ENCODE data around the gene RIPK1.
"Not testable (repeated sequence)": the region's sequence is repeated elsewhere in the genome, so short reads cannot be mapped to it uniquely, and the experiment has no call there.

The RIPK1 gene

DNA sequence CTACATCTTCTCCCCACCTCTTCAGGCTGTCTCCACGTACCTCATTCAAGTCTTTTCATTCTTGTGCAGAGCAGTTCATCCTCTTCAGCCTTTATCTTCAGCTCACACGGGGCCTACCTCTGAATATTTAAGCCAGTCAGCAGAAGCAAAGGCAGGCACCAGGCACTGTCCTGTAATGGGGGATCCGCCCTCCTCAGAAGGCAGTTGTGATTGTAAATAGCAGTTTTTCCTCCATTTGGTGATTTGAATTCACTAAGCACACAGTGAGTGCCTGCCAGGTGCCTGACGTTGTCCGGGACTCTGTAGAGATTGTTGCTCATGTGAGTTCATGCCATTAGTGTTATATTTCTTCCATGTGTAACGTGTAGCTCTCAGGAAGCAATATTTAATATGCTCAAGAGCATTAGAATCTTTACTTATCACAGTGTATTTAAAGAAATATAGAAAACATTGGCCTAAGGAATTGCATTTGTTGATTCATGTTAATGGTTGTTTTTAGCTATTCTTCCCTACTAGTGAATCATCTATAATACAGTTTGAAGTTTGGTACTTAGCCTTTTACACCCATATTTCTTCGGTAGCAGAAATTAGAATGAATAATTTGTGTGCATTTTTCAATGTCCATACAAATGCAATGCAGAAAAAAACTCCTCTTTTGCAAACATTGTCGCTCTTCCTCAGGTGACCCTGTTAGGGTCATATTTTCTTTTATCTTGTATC is 68.2 kb downstream of the RIPK1 start:
- no peak for DNase-seq (ENCODE audit: low read depth)

GRCh38 chr6:3137057-3137777 is 68.9 kb downstream of the RIPK1 start:
- DNase-seq (ENCODE audit: low read depth), result no peak

DNA sequence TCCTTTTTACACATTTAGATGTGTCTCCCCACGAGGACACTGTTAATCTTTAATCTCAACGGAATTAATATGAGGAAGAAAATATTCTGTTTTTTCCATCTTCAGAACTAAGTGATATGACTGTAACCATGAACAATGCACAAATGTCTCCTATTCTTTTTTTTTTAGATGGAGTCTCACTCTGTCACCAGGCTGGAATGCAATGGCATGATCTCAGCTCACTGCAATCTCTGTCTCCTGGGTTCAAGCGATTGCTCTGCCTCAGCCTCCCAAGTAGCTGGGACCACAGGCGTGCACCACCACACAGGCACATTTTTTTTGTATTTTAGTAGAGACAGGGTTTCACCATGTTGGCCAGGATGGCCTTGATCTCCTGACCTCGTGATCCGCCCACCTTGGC is 69.6 kb downstream of the RIPK1 start:
- DNase-seq (ENCODE audit: low read depth), result not testable (repeated sequence)

DNA sequence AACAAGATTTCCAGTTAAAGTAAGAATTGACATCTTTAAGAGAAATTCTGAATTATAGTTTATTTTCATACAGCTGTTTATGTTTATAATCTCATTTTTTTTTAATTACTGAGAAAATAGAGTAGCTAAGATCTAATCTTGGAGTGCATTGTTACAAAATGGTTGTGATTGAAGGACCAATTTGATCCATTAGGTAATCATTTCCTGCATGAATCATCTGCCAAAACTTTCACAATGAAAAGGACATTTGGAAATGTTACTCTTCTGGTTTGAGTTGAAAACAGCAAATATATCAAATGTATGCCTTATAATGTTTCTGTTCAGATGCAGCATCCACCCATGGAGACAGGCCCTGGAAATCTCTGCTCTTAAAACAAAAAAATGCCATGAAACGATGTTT is 70.0 kb downstream of the RIPK1 start:
- no peak for DNase-seq (ENCODE audit: low read depth)

GRCh38 chr6:3139090-3139903 is 71.0 kb downstream of the RIPK1 start:
- no peak for DNase-seq (ENCODE audit: low read depth)

DNA sequence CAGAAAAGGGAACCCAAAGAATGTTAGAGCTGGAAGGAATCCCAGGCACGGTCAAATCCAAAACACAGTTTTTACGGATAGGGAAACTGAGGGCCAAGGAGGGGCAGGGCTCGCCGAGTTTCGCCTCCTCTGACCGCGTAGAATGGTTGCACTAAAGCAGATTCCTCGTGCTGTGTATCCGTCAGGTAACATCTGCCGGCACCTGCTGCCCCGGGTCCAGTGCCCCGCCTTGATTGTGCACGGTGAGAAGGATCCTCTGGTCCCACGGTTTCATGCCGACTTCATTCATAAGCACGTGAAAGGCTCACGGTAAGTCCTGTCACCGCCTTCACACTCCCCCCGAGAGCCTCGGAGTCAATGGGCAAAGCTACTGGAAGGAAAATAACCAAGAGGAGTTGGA is 71.9 kb downstream of the RIPK1 start:
- no peak for DNase-seq (ENCODE audit: low read depth)

DNA sequence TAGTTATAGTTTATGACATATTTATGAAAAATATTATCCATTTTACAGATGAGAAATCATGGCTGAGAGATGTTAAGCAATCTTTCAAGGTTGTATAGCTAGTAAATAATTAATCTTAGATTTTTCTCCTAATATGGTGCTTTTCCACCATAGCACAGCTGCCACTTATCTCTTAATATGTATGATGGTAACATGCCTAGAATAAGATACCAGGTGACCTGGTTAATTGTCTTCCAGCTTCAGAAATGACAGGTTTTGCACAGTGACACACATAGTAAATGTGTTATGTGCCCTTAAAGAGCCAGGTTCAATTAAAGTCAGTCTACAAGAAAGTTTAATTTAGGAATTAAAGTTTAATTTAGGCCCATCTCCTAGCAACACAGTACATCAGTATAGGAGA is 74.2 kb downstream of the RIPK1 start:
- no peak for DNase-seq (ENCODE audit: low read depth)

GRCh38 chr6:3143158-3143557 is 74.9 kb downstream of the RIPK1 start:
- DNase-seq (ENCODE audit: low read depth), result no peak

DNA sequence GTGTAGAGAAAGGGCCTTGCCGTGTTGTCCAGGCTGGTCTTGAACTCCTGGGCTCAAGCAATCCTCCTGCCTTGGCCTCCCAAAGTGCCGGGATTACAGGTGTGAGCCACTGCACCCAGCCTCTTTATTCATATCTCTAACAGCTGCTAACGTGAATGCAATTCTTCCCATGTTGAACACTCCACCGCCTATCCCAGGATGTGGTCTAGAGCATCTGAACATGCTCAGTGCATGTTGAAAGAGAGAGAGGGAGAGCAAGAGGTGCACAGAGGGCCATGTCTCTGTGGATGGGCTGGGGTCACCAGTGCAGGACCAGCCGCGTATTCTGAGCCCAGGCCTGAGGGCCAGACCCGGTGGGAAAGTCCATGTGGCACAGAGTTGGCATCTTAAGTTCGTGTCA is 76.3 kb downstream of the RIPK1 start:
- DNase-seq (ENCODE audit: low read depth), result no peak

GRCh38 chr6:3147914-3148757 is 79.8 kb downstream of the RIPK1 start:
- DNase-seq (ENCODE audit: low read depth), result no peak

- no peak for DNase-seq (ENCODE audit: low read depth)
These were observed 83.4 kb downstream of the RIPK1 start for GRCh38 chr6:3151691-3152090.

DNA sequence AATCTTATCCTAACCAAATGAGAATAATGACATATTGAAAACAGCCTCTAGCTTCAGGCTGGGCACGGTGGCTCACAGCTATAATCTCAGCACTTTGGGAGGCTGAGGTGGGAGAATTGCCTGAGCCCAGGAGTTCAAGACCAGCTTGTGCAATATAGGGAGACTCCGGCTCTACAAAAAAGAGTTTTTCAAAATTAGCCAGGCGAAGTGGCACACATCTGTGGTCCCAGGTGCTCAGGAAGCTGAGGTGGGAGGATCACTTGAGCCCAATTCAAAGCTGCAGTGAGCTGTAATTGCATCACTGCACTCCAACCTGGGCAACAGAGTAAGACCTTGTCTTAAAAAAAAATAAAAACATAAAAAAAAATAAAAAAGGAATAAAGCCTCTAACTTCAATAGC is 84.4 kb downstream of the RIPK1 start:
- DNase-seq (ENCODE audit: low read depth), result no peak

DNA sequence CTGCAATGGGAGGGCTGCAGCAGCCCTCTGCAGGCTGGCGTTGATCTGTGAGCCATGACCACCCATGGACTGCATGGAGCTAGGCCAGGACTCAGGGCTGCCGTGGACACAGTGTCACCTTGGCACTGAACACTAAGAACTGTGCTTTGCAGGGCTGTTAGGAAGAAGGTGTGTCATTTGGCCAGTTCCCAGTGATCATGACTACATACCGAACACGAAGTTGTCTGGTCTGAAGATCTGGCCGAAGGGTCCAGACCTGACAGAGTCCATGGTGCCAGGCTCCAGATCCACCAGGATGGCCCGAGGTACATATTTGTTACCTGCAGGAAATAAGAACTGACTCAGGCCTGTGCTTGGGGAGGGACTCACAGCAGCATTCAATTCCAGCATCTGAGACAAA is 87.1 kb downstream of the RIPK1 start:
- DNase-seq (ENCODE audit: low read depth), result not testable (repeated sequence)

DNA sequence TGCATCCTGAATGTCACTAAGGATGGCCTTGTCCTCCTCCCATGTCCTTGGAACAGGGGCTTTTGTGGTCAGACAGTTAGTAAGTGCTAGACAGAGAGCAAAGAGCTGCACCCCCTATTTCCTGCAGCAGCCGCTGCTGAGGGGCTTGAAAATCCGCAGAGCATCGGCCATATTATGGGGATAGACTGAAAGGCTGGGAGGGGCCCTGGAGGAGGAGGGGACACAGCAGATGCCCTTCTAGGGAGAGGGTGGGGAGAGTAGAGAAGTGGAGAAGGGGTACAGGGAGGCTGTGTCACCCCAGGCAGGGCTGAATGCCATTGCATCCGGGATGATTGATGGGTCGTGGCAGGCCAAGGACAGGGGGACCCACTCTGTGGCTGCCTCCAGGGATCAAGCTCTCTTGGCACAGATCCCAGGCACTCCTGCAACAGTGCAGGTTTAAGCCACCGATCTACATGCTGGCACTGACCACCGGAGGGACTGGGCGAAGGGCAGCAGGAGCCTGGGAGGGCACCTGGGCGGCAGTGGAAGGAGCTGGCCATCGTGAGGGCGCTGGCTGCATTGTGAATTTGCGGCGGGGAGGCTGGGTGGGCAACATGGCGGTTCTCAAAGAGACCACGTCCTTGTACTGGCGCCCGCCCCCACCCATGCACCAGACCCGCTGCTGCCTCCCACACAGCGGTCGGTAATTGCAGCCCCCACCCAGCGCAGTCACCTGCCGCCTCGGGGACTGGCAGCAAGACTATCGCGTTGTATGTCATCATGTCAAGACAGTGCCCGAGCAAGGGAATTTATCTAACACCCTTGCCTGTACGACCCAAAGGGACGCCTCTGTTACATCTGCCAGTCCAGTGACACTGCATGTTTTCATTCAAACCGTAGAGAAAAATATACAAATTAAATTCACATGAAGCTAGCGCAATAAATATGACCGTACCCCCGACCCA is 88.2 kb downstream of the RIPK1 start:
- DNase-seq (ENCODE audit: low read depth), result not testable (repeated sequence)

DNA sequence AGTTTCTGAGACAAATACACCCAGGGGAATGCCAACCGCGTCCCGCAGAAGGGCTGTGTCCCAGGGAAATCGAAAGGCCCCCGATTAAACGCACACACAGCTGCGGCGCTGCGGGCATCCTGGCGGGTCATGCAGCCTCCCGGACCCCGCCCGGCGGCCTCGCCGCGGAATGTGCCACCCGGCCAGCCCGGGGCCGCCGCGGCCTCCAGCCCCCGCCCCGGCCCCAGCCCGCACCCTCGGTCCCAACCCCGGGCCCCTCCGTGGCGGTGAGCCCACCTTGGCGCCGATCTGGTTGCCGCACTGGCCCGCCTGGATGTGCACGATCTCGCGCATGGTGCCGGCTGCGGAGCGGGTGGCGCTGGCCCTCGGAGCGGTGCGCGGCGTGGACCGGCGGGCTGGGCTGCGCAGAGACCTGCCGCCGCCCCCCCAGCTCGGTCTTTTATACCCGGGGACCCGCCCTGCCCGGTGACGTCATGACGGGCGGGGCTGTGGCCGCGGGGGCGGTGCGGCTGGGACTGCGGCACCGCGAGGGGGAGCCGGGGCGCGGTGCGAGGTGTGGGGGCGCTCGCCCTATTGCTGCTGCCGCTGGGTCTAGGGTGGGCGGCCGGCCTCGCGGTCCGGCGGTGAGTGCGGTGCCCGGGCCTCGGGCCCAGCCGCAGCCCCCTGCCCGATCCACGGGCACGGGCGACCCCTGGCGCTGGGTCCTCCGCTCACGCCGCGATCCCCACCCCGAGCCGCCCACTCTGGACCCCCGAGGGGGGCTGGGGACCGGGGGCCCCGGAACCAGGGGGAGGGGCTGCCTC is 89.0 kb downstream of the RIPK1 start, which contains the start of gene TUBB2A:
Gene TUBB2A, minus strand, starts transcription at position 414 of the 803 bp plus-strand sequence. Its CDS starts 81 bp downstream, at position 333.
- peak; percentile 78 for DNase-seq (ENCODE audit: low read depth)

- DNase-seq (ENCODE audit: low read depth), result peak; percentile 76
These were observed 91.8 kb downstream of the RIPK1 start for GRCh38 chr6:3159805-3160781.

DNA sequence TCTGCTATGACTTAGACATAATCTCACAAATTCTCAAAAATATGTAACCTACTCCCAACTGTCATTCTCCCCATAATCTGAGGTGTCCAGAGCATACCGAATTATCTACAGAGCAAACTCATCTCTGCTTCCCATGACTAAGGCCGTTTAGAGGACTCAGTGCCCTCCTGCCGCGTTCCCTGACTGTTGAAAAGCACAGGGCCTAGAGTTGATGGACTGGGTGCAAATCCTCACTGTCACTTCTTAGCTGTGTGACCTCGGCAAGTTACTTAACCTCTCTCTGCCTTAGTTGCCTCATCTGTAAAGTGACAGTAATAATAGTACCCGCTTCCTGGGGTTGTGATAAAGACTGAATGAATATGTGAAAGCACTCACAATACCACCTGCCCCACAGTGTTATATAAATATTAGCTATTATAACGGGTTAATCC is 93.8 kb downstream of the RIPK1 start:
- no peak for DNase-seq (ENCODE audit: low read depth)

- DNase-seq (ENCODE audit: low read depth), result peak; percentile 65
These were observed 94.4 kb downstream of the RIPK1 start for GRCh38 chr6:3162565-3163247.

Data from T-helper 22 cell (primary cell).